Hepatocyte (in vitro differentiated cells): ENCODE measurements around the gene RBL1. TPM values are rescaled to one million over a fixed set of nuclear protein-coding genes. Genes with fewer than 3 reads are reported as not detected.

Experiments
- DNase-seq: peaks from one replicate; pipeline ENCODE4 v3.0.0-alpha.2; 2016; ENCODE audit warnings: low spot score
- H2AFZ ChIP-seq: fragments of 200-600 bp; sonication (generic); 2 replicates; pipeline ENCODE4 v1.6.0; 2016; ENCODE audit warnings: antibody characterized with exemption, mild to moderate bottlenecking
- H3K27ac ChIP-seq: fragments of 200-600 bp; sonication (generic); 2 replicates; pipeline ENCODE4 v1.5.1; 2016; ENCODE audit warnings: mild to moderate bottlenecking
- H3K27me3 ChIP-seq: fragments of 200-600 bp; sonication (generic); 2 replicates; pipeline ENCODE4 v1.6.1; 2016
- H3K36me3 ChIP-seq: fragments of 200-600 bp; sonication (generic); replicated peaks from 2 replicates; pipeline ENCODE4 v1.5.1; 2016; ENCODE audit warnings: low read depth; ENCODE audit not compliant: insufficient read depth
- H3K4me1 ChIP-seq: fragments of 200-600 bp; sonication (generic); 2 replicates; pipeline ENCODE4 v1.5.1; 2016; ENCODE audit warnings: mild to moderate bottlenecking, moderate library complexity; ENCODE audit not compliant: insufficient read depth
- H3K4me2 ChIP-seq: fragments of 200-600 bp; sonication (generic); 2 replicates; pipeline ENCODE4 v1.6.0; 2016
- H3K4me3 ChIP-seq: fragments of 200-600 bp; sonication (generic); 2 replicates; pipeline ENCODE4 v1.5.1; 2016; ENCODE audit warnings: mild to moderate bottlenecking
- H3K79me2 ChIP-seq: fragments of 200-600 bp; sonication (generic); 2 replicates; pipeline ENCODE4 v1.6.0; 2017; ENCODE audit warnings: mild to moderate bottlenecking
- H3K9me2 ChIP-seq: fragments of 200-600 bp; sonication (generic); replicated peaks from 2 replicates; pipeline ENCODE4 v1.6.0; 2017; ENCODE audit warnings: mild to moderate bottlenecking; ENCODE audit not compliant: insufficient read depth
- H3K9me3 ChIP-seq: fragments of 200-600 bp; sonication (generic); 2 replicates; pipeline ENCODE4 v1.5.1; 2016; ENCODE audit warnings: low read depth, mild to moderate bottlenecking
- H4K20me1 ChIP-seq: fragments of 200-600 bp; sonication (generic); 2 replicates; pipeline ENCODE4 v1.6.0; 2016; ENCODE audit warnings: mild to moderate bottlenecking; ENCODE audit not compliant: insufficient read depth, poor library complexity, severe bottlenecking
- EZH2 ChIP-seq: fragments of 200-600 bp; sonication (generic); IDR thresholded peaks from 2 replicates; pipeline ENCODE4 v1.6.1; 2016; ENCODE audit warnings: antibody characterized with exemption, mild to moderate bottlenecking, borderline replicate concordance
- EZH2phosphoT487 ChIP-seq: fragments of 200-600 bp; sonication (generic); IDR thresholded peaks from one replicate; pipeline ENCODE4 v1.6.1; 2018; ENCODE audit warnings: antibody characterized with exemption, mild to moderate bottlenecking, low read depth, moderate library complexity; ENCODE audit not compliant: unreplicated experiment, severe bottlenecking
- WGBS: methylation state at CpG from one replicate; pipeline ENCODE4 v1.1.6; 2016; ENCODE audit warnings: low lambda C conversion rate; ENCODE audit errors: missing lambda C conversion rate; 5-methylcytosine and 5-hydroxymethylcytosine counted together
- polyA plus RNA-seq: library from polyadenylated mRNA; unstranded; fragments of >200 nt; fragmentation: Nextera tagmentation; extraction: Ambion mirVana; gene quantifications from 2 replicates; pipeline ENCODE4 v1.2.1, GENCODE V29; 2016
- total RNA-seq: library from RNA; depleted of rRNA; stranded (reverse); fragments of >200 nt; gene quantifications from 2 replicates; pipeline ENCODE4 v1.2.3, GENCODE V29; 2014
- TF ChIP-seq, protein P1 (sequence below): fragments of 200-600 bp; sonication (generic); IDR thresholded peaks from 2 replicates; pipeline ENCODE4 v1.5.1; 2016; ENCODE audit warnings: antibody characterized with exemption, mild to moderate bottlenecking; ENCODE audit not compliant: poor library complexity

The RBL1 gene
- total and polyA plus RNA-seq, 2 experiments from 2014 or later: 2.5 to 7.5 TPM

DNA sequence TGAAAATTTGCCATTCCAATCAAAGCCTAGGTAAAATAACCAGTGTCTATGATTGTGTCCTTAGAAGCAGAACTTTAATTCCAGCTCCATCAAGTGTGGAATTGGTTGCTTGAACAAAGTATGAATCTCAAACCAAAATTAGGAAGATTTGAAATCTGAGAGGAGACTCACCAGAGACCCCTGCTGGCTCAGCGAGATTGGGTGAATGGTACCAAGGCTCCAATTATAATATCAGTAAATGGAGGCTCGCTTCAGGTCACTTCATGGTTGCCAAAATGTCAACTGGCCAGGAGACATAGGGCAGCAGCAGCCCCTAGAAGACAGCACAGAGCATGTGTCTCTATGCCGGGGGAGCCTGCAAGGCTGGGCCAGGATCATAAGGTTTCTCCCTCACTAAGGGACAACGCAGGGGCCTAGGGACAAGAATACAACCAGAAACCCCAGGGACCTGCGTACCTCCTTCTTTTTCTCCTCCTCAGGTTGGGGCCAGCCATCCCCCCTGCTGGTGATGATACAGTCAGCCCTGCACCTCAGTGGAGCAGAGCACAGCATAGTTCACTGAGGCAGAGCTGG is 14.0 kb downstream of the RBL1 start:
- no peaks in the 10 kb centered on the region for H3K79me2 ChIP-seq
- H3K27ac ChIP-seq: no peak overlapping the region
- no peaks in the 10 kb centered on the region for H3K9me2 ChIP-seq
- H4K20me1 ChIP-seq: no peaks in the 10 kb centered on the region
- H3K27me3 ChIP-seq: no peaks in the 10 kb centered on the region
- H2AFZ ChIP-seq: no peak overlapping the region
- TF ChIP-seq EZH2 (no peak), EZH2phosphoT487 (no peak)
- TF ChIP-seq, protein P1, sequence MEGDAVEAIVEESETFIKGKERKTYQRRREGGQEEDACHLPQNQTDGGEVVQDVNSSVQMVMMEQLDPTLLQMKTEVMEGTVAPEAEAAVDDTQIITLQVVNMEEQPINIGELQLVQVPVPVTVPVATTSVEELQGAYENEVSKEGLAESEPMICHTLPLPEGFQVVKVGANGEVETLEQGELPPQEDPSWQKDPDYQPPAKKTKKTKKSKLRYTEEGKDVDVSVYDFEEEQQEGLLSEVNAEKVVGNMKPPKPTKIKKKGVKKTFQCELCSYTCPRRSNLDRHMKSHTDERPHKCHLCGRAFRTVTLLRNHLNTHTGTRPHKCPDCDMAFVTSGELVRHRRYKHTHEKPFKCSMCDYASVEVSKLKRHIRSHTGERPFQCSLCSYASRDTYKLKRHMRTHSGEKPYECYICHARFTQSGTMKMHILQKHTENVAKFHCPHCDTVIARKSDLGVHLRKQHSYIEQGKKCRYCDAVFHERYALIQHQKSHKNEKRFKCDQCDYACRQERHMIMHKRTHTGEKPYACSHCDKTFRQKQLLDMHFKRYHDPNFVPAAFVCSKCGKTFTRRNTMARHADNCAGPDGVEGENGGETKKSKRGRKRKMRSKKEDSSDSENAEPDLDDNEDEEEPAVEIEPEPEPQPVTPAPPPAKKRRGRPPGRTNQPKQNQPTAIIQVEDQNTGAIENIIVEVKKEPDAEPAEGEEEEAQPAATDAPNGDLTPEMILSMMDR: peak; percentile 37
- no peak overlapping the region for H3K4me3 ChIP-seq
- DNase-seq: no peak
- no peaks in the 10 kb centered on the region for H3K36me3 ChIP-seq
- H3K9me3 ChIP-seq: no peaks in the 10 kb centered on the region
- no peaks in the 10 kb centered on the region for H3K4me1 ChIP-seq
- no peak overlapping the region for H3K4me2 ChIP-seq
- WGBS: 85% methylated on average over 5 of the region's 5 CpGs

DNA sequence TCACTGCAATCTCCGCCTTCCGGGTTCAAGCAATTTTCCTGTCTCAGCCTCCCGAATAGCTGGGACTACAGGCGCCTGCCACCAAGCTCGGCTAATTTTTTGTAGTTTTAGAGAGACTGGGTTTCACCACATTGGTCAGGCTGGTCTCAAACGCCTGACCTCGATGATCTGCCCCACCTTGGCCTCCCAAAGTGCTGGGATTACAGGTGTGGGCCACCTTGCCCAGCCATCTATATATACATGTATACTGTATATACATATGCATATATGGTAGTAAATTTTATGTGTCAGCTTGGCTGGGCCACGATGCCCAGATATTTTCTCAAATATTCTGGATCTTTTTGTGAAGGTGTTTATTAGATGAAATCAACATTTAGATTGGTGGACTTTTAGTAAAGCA is 18.8 kb downstream of the RBL1 start:
- no peak for DNase-seq
- Histone ChIP-seq H3K4me2 (no peak overlapping the region), H3K4me3 (no peak overlapping the region), H3K9me2 (no peaks in the 10 kb centered on the region), H2AFZ (no peak overlapping the region), H4K20me1 (no peaks in the 10 kb centered on the region), H3K27me3 (no peaks in the 10 kb centered on the region), H3K9me3 (no peaks in the 10 kb centered on the region), H3K36me3 (no peaks in the 10 kb centered on the region), H3K4me1 (no peaks in the 10 kb centered on the region), H3K27ac (no peak overlapping the region), H3K79me2 (no peaks in the 10 kb centered on the region)
- WGBS: over 99% methylated on average over 8 of the region's 8 CpGs
- no peak for TF ChIP-seq EZH2phosphoT487
- TF ChIP-seq EZH2: no peak
- TF ChIP-seq, protein P1: no peak

DNA sequence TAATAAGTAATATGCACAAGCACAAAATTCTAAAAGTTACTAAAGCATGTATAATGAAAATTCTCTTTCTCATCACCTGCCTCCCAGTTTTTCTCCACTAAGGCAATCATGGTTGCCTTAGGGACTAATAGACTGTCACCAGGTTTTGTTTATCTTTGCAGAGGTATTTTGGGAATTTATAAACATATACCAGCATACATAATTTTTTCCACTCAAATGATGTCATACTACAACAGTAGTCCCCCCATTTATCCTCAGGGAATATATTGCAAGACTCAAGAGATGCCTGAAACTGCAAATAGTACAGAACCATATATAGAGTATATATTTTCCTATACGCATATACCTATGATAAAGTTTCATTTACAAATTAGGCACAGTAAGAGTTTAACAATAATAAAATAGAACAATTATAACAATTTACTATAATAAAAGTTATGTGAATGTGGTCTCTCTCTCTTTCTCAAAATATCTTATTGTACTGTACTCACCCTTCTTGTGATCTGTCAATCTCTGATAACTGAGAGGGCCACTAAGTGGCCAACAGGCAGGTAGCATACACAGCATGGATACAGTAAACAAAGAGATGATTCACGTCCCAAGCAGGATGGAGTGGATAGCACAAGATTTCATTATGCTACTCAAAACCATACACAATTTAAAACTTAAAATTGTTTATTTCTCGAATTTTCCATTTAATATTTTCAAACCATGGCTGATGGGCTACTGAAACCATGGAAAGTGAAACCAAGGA is 19.7 kb downstream of the RBL1 start:
- Histone ChIP-seq H3K9me2 (no peaks in the 10 kb centered on the region), H3K27me3 (no peaks in the 10 kb centered on the region), H2AFZ (no peak overlapping the region), H3K36me3 (no peaks in the 10 kb centered on the region), H3K9me3 (no peaks in the 10 kb centered on the region), H3K4me3 (no peak overlapping the region), H3K27ac (no peak overlapping the region), H3K4me1 (no peaks in the 10 kb centered on the region), H3K79me2 (no peaks in the 10 kb centered on the region), H4K20me1 (no peaks in the 10 kb centered on the region), H3K4me2 (no peak overlapping the region)
- TF ChIP-seq, protein P1: no peak
- no peak for TF ChIP-seq EZH2
- no peak for TF ChIP-seq EZH2phosphoT487
- DNase-seq: no peak
- 91% methylated on average over 3 of the region's 3 CpGs for WGBS
